ENCODE measurements around the gene MAS1L.

MAS1L gene

GRCh38 chr6:29487660-29488059 lies at the start of gene MAS1L:
Gene MAS1L (minus strand): TSS chr6:29487956. CDS start chr6:29487902, 54 bp downstream.
- no peak for DNase-seq

- DNase-seq, result no peak
Observed at GRCh38 chr6:29532320-29532951, 44.7 kb upstream of the MAS1L start.

- DNase-seq, result no peak
Observed at GRCh38 chr6:29531668-29532067, 43.9 kb upstream of the MAS1L start.

GRCh38 chr6:29530671-29531310 lies 43.0 kb upstream of the MAS1L start:
- no peak for DNase-seq

GRCh38 chr6:29529956-29530355 lies 42.2 kb upstream of the MAS1L start:
- DNase-seq, result no peak

GRCh38 chr6:29528988-29529560 lies 41.3 kb upstream of the MAS1L start:
- DNase-seq, result no peak

GRCh38 chr6:29528300-29528931 lies 40.7 kb upstream of the MAS1L start:
- DNase-seq, result no peak

- no peak for DNase-seq
Observed at GRCh38 chr6:29527564-29527963, 39.8 kb upstream of the MAS1L start.

GRCh38 chr6:29527126-29527525 lies 39.4 kb upstream of the MAS1L start:
- no peak for DNase-seq

GRCh38 chr6:29525311-29525639 lies 37.5 kb upstream of the MAS1L start:
- DNase-seq, result no peak

GRCh38 chr6:29524444-29525310 lies 36.9 kb upstream of the MAS1L start:
- DNase-seq, result no peak

- DNase-seq, result no peak
Observed at GRCh38 chr6:29524044-29524443, 36.3 kb upstream of the MAS1L start.

GRCh38 chr6:29522227-29522626 lies 34.5 kb upstream of the MAS1L start:
- no peak for DNase-seq

- no peak for DNase-seq
Observed at GRCh38 chr6:29521006-29521680, 33.4 kb upstream of the MAS1L start.

GRCh38 chr6:29520232-29520631 lies 32.5 kb upstream of the MAS1L start:
- no peak for DNase-seq

- DNase-seq, result no peak
Observed at GRCh38 chr6:29519291-29520010, 31.7 kb upstream of the MAS1L start.

- no peak for DNase-seq
Observed at GRCh38 chr6:29517728-29518440, 30.1 kb upstream of the MAS1L start.

GRCh38 chr6:29517245-29517644 lies 29.5 kb upstream of the MAS1L start:
- no peak for DNase-seq

- DNase-seq, result no peak
Observed at GRCh38 chr6:29516108-29516507, 28.4 kb upstream of the MAS1L start.

GRCh38 chr6:29510746-29511300 lies 23.1 kb upstream of the MAS1L start:
- DNase-seq, result no peak

- DNase-seq, result no peak
Observed at GRCh38 chr6:29510202-29510601, 22.4 kb upstream of the MAS1L start.

All from inflammatory macrophage treated with lipopolysaccharide for 4 hours (primary cell).